AG10803 (cell line): ENCODE results near the gene TRNT1.

ENCODE experiments used
- DNase-seq: peaks from one replicate; pipeline ENCODE4 v3.0.0; 2010; ENCODE audit warnings: low read depth
- H3K4me3 ChIP-seq: 2 replicates; pipeline ENCODE4 v1.5.1; 2011; ENCODE audit warnings: mild to moderate bottlenecking, low read length, control low read depth
- TF ChIP-seq, protein P1 (sequence below): conservative IDR thresholded peaks from 2 replicates; pipeline ENCODE4 v1.5.1; 2011; ENCODE audit warnings: mild to moderate bottlenecking, low read length, control low read depth, inconsistent platforms

TRNT1 gene

DNA sequence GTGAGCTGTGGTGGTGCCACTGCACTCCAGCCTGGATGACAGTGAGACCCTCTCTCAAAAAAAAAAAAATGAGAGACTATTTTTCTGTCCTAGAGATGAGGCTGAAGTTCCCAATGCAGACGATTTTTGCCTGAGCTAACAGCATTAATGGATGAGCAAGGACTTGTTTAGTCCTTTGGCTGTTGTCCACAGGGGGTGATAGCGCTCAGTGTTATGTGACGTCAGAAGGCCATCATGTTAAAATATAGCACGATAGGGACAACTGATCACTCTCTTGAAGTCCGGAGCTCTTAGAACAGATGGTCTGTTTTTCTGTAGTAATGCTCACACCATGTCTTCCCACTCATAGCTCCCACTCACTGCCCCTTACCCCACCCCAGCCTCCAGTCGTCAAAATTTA lies 6.8 kb downstream of the TRNT1 start:
- no peak overlapping the region for H3K4me3 ChIP-seq
- TF ChIP-seq, protein P1, sequence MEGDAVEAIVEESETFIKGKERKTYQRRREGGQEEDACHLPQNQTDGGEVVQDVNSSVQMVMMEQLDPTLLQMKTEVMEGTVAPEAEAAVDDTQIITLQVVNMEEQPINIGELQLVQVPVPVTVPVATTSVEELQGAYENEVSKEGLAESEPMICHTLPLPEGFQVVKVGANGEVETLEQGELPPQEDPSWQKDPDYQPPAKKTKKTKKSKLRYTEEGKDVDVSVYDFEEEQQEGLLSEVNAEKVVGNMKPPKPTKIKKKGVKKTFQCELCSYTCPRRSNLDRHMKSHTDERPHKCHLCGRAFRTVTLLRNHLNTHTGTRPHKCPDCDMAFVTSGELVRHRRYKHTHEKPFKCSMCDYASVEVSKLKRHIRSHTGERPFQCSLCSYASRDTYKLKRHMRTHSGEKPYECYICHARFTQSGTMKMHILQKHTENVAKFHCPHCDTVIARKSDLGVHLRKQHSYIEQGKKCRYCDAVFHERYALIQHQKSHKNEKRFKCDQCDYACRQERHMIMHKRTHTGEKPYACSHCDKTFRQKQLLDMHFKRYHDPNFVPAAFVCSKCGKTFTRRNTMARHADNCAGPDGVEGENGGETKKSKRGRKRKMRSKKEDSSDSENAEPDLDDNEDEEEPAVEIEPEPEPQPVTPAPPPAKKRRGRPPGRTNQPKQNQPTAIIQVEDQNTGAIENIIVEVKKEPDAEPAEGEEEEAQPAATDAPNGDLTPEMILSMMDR: no peak
- DNase-seq: no peak

DNA sequence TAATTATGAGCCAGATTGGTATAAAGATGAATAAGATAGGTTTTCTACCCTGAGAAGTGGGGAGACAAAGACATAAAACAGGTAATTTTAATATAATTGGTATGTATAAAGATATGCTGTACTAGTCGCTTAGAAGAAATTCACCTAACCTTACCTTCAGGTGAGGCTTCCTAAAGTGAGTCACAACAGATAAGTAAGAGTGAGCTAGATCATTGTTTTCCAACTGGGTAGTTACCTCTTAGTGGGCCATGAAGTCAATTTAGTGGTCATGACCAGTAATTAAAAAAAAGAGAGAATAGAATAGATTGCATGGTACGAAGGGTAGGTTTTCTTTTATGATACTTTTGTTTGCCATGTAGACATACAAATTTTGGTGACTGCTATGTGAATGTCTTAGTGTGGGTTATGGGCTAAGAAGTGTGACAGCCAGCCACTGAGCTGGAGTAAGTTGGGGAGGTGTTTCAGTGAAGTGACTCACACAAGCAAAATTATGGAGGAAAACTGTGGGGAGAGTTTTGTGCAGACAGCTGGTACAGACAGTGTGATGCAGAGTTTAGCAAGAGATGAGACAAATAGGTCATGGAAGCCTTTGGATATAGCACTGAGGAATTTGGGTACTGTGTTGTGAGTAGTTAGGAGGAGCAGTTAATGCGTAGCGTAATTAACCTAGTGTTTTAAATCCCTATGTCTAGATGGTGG lies 8.2 kb downstream of the TRNT1 start:
- peak; percentile 33 for DNase-seq
- no peak overlapping the region for H3K4me3 ChIP-seq
- TF ChIP-seq, protein P1: no peak

DNA sequence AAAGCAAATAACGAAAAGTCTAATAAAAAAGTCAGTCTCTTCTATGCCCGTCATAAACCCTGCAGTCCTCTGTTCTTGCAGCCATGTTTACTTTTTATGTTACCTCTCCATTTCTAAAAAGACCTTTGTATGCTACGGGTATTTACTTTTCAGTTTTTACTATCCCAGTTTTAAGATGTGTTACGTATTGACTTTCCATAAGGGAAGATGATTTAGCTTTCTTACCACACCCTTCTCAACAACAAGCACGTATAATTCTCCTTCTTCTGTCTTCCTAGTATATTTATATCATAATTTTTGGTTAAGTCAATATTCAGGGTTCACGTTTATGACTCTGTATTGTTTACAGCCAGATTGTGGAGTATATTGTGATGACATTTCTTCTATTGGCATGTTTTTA lies 10.8 kb downstream of the TRNT1 start:
- no peak for DNase-seq
- no peak overlapping the region for H3K4me3 ChIP-seq
- TF ChIP-seq, protein P1: no peak

DNA sequence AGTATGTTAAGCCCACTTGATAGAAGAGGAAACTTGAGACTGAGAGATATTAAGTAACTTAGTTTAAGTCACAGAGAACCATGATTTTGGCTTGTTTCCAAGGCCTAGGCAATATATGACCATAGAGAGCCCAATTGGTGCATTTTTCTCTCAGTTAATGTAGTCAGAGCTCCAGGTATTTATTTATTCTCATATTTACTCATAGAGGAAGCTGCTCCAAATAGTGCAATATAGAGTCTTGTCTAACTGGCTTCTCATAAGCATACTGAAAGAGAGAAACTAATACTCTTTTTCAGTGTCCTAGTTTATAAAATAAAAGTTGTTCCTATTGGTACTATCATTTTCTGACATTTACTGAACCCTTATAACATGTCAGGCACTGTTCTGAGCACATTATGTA lies 15.2 kb downstream of the TRNT1 start:
- no peak for DNase-seq
- TF ChIP-seq, protein P1: no peak
- no peak overlapping the region for H3K4me3 ChIP-seq

DNA sequence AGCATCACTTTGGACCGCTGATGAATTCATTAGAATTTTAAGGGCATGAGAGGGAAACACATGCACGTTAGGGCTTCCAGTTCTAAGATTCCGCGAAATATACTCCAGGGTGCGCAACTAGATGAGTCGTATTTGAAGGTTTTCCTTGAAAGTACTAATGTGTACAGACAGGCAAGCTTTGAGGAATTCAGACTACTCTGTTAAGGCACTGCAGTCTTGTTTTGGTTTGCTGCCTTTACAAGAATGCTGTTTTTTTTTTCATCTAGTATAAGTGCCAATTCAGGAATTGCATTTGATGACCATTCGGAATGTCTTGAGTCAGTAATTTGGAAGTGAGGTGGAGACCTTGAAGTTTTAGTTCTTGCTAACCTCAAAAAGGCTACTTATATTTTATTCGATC lies 19.1 kb downstream of the TRNT1 start:
- TF ChIP-seq, protein P1: no peak
- DNase-seq: peak; percentile 34
- no peak overlapping the region for H3K4me3 ChIP-seq

DNA sequence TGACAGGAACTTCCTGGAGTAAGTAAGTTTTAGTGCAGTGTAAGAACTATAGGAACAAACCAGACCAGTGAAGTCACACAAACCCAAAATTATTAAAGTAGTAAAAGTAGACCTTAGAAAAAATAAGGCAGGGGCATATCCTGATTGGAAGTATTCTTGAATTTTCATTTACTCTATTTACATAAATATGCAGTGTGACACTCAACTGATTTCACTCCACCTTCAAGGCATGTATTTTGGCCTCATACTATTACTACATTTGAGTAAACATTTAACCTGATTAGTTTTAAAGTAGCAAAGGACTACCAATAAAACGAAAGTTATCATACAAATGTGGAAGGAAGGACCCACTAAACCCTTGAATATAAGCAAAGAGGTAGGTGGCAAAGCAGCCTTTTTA lies 22.8 kb downstream of the TRNT1 start:
- no peak overlapping the region for H3K4me3 ChIP-seq
- no peak for DNase-seq
- TF ChIP-seq, protein P1: no peak

DNA sequence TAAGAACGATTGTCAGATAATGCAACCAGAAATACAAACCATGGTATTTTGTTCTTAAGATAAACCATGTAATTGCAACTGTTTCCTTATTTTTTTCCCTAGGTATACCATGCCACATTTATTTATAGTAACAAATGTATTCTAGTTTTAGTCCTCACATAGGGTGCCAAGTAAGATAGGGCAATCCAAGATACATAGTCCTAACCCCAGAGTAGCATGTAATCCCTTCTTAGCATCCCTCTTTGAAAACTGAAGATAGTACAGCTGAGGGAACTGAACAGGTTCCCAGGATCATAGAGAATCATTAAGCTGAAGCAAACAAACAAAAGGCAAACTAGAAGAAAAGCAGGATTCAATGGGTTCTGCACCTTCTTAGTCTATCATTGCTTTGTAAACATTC lies 24.8 kb downstream of the TRNT1 start:
- no peak overlapping the region for H3K4me3 ChIP-seq
- no peak for DNase-seq
- TF ChIP-seq, protein P1: no peak
